Measurements from ENCODE around the gene MMP27. TPM values are rescaled to one million over a fixed set of nuclear protein-coding genes. Genes with fewer than 3 reads are reported as not detected.
A peak's percentile ranks its signal among the peaks of the same experiment; 100 is the strongest.

The MMP27 gene
- total RNA-seq, 1 donor from 2014 or later, result not detected

DNA sequence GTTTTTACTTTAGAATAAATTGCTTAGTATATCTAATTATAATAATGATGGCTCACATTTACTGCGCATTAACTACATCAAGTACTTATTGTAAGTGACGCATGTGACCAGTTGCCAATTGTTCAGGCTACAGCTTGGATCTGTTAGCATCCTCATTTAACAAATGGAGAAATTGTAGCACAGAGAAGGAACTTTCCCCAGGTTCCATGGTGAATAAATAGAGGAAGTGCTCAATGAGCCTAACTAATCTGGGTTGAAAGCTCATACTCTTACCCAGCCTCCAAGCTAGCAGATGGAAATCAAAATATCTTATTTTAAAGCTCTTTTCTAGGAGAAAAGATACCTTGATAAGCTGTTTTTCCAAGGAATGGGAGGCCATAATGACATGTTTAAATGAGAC is 19.8 kb downstream of the MMP27 start:
- Mint-ChIP-seq H3K36me3 (no peaks in the 10 kb centered on the region), H3K27me3 (ENCODE audit: low read depth) (no peaks in the 10 kb centered on the region), H3K4me1 (no peaks in the 10 kb centered on the region), H3K27ac (no peak overlapping the region), H3K4me3 (no peak overlapping the region), H3K9me3 (peaks cover 4% of the 10 kb centered on the region)
- TF ChIP-seq, protein P1, sequence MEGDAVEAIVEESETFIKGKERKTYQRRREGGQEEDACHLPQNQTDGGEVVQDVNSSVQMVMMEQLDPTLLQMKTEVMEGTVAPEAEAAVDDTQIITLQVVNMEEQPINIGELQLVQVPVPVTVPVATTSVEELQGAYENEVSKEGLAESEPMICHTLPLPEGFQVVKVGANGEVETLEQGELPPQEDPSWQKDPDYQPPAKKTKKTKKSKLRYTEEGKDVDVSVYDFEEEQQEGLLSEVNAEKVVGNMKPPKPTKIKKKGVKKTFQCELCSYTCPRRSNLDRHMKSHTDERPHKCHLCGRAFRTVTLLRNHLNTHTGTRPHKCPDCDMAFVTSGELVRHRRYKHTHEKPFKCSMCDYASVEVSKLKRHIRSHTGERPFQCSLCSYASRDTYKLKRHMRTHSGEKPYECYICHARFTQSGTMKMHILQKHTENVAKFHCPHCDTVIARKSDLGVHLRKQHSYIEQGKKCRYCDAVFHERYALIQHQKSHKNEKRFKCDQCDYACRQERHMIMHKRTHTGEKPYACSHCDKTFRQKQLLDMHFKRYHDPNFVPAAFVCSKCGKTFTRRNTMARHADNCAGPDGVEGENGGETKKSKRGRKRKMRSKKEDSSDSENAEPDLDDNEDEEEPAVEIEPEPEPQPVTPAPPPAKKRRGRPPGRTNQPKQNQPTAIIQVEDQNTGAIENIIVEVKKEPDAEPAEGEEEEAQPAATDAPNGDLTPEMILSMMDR (IDR thresholded peaks at IDR 0.05; ENCODE audit: unreplicated experiment), result no peak
- DNase-seq (ENCODE audit: low spot score in 2 of 2, unreplicated experiment in 2 of 2), result no peak

DNA sequence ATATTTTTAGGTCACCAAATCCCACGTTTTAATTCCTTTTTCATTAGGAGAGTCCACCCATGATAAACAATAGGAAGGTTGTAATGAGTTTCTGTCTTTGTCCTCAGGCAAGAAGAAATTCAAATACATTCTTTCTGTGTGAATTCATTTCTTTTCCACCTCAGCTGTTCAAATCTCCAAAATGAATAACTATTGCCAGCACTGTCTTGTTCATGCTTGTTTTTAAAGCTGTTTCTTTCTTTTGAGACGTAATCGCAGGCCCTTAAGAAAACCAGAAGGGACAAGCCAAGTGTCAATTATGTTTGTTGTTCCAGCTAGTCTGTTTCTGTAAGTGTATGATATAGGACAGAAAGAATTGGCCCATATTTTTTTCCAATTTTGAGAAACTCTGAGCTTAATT is 20.2 kb downstream of the MMP27 start:
- Mint-ChIP-seq H3K36me3 (no peaks in the 10 kb centered on the region), H3K4me3 (no peak overlapping the region), H3K9me3 (peaks cover 4% of the 10 kb centered on the region), H3K4me1 (no peaks in the 10 kb centered on the region), H3K27ac (peak overlapping the region; percentile 3), H3K27me3 (ENCODE audit: low read depth) (no peaks in the 10 kb centered on the region)
- TF ChIP-seq, protein P1 (IDR thresholded peaks at IDR 0.05; ENCODE audit: unreplicated experiment), result no peak
- DNase-seq (ENCODE audit: low spot score in 2 of 2, unreplicated experiment in 2 of 2), result no peak

DNA sequence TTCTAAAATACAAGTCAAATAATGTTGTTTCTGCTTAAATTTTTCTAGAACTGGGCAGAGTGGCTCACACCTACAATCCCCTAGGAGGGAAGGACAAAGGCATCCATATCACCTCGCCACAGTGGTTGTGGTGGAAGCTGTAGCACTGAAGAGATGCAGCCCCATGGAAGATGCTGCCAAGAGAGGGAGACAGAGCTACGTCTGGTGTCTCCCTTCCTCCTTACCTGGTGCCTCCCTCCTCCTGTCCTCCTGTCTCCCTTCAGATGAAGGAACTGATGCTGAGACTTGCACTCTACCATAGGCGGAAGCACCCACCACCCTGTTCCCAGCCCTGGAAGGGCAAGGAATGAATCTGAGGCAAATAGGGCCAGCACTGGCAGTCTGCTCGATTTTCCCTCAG is 22.3 kb downstream of the MMP27 start:
- Mint-ChIP-seq H3K27me3 (ENCODE audit: low read depth) (no peaks in the 10 kb centered on the region), H3K4me1 (no peaks in the 10 kb centered on the region), H3K27ac (no peak overlapping the region), H3K4me3 (no peak overlapping the region), H3K9me3 (peaks cover 4% of the 10 kb centered on the region), H3K36me3 (no peaks in the 10 kb centered on the region)
- TF ChIP-seq, protein P1 (IDR thresholded peaks at IDR 0.05; ENCODE audit: unreplicated experiment), result no peak
- no peak for DNase-seq (ENCODE audit: low spot score in 2 of 2, unreplicated experiment in 2 of 2)

DNA sequence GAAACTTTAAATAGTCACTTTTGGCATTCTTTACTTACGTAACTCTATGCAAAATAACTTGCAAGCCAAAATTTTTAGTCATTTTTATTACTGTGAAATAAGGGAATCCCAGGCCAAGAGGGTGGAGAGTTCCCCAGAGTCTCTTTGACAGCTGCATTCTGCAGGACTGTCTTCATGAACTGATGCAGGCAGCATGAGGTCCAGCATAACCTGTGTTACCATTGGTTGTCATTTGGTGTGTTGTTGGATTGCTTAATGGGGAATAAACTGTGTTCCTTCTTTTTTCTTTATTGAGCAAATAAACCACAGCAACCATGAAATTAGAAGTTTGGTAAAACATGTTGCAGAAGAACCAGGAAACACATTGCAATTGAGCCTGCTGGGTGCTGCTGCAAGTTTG is 24.6 kb downstream of the MMP27 start:
- Mint-ChIP-seq H3K4me1 (no peaks in the 10 kb centered on the region), H3K36me3 (no peaks in the 10 kb centered on the region), H3K27ac (no peak overlapping the region), H3K9me3 (peaks cover 4% of the 10 kb centered on the region), H3K4me3 (no peak overlapping the region), H3K27me3 (ENCODE audit: low read depth) (no peaks in the 10 kb centered on the region)
- DNase-seq (ENCODE audit: low spot score in 2 of 2, unreplicated experiment in 2 of 2), result no peak
- TF ChIP-seq, protein P1 (IDR thresholded peaks at IDR 0.05; ENCODE audit: unreplicated experiment), result no peak

DNA sequence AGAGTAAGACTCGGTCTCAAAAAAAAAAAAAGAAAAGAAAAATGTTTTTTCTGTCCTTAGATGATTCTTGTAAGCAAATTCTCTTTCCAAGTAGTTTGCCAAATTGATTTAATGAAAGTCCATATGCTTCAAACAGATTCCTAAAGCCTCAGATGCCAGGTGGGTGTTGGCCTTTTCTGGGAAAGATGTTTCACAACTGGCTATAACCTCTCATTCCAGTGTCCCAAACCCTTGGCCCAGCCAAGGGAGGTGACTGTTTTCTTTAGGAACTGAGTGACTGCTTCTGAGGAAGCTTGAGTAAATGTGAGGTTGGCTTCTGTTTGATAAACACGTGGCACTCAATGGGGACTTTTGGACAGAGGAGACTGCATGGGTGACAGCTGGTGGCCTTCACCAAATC is 27.5 kb downstream of the MMP27 start:
- Mint-ChIP-seq H3K27ac (no peak overlapping the region), H3K4me3 (no peak overlapping the region), H3K27me3 (ENCODE audit: low read depth) (no peaks in the 10 kb centered on the region), H3K4me1 (no peaks in the 10 kb centered on the region), H3K9me3 (no peaks in the 10 kb centered on the region), H3K36me3 (no peaks in the 10 kb centered on the region)
- DNase-seq (ENCODE audit: low spot score in 2 of 2, unreplicated experiment in 2 of 2), result no peak
- TF ChIP-seq, protein P1 (IDR thresholded peaks at IDR 0.05; ENCODE audit: unreplicated experiment), result no peak

DNA sequence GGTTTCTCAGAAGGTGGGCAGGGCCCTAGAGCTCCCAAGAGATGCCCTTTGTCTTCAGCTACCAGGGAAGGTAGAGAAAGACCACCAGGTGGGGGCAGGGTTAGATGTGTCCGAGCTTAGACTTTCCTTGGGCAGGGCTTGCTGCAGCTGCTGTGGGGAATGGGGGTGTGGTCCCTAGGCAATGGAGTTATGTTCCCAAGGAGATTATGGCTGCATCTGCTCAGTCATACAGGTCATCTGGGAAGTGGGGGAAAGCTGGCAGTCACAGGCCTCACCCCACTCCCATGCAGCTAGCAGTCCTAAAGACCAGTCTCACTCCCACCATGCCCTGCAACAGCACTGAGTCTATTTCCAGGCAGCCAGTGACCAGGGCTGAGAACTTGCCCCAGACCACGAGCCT is 29.5 kb downstream of the MMP27 start:
- Mint-ChIP-seq H3K4me1 (no peaks in the 10 kb centered on the region), H3K27ac (no peak overlapping the region), H3K36me3 (no peaks in the 10 kb centered on the region), H3K27me3 (ENCODE audit: low read depth) (no peaks in the 10 kb centered on the region), H3K4me3 (no peak overlapping the region), H3K9me3 (no peaks in the 10 kb centered on the region)
- no peak for DNase-seq (ENCODE audit: low spot score in 2 of 2, unreplicated experiment in 2 of 2)
- TF ChIP-seq, protein P1 (IDR thresholded peaks at IDR 0.05; ENCODE audit: unreplicated experiment), result no peak
